ENCODE measurements around the gene PHLDB3.
A peak's percentile ranks its signal among the peaks of the same experiment; 100 is the strongest.

Gene PHLDB3

DNA sequence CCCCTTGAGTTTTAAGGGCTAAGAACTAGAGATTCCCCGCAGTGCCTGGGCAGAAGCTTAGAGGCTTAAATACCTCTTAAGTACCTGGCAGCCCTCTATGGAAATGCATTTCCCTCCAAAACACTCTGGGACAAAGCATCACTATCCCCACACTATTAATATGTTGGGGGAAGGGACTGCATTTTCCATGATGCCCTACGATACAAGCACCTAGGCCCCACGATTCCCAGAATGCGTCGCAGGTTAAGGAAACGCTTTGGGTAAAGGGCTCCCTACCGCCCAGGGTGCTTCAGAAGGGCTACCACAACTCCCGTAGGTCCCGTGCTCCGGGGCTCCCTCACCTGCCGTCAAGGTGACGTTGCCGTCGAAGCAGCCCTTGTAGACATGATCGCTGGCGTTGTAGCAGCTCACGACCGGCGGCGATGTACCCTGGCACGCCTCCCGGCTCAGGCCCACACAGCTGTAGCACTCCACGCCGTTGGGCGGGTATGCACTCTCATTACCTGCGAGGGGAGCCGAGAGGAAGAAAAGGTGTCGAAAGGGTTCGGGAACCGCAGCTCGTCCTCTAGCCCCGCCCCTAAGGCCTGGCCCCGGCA, 41.7 kb downstream of the PHLDB3 start:
- Histone ChIP-seq H3K27ac (peak overlapping the region; percentile 82 to 88), H3K4me3 (peak overlapping the region; percentile 64 to 71), H3K27me3 (peaks cover 0 to 9% of the 10 kb centered on the region in 2 donors), H3K36me3 (peaks cover 0 to 6% (median 0%) of the 10 kb centered on the region in 3 donors), H3K9me3 (no peaks in the 10 kb centered on the region), H3K4me1 (peaks cover 0 to 22% (median 11%) of the 10 kb centered on the region in 4 donors)
- no peak for TF ChIP-seq CTCF (IDR thresholded peaks at IDR 0.05)
- DNase-seq = no peak
- intact Hi-C loops (cut with DNase I; ENCODE audit: low total_unique reads) = loop anchor here (5.0 kb wide), 1 partner anchor 39 kb away; the partner anchor contains the start of gene PHLDB3

- H3K4me1 ChIP-seq = peaks cover 0 to 22% (median 11%) of the 10 kb centered on the region in 4 donors
- no peak for DNase-seq
- peak overlapping the region in 1 of 2 donors; percentile 71 for H3K4me3 ChIP-seq
- H3K27me3 ChIP-seq = peaks cover 0 to 9% of the 10 kb centered on the region in 2 donors
- no peaks in the 10 kb centered on the region for H3K9me3 ChIP-seq
- intact Hi-C loops (cut with DNase I; ENCODE audit: low total_unique reads) = loop anchor here (5.0 kb wide), 1 partner anchor 40 kb away; the partner anchor contains the start of gene PHLDB3
- H3K36me3 ChIP-seq = peaks cover 0 to 6% (median 0%) of the 10 kb centered on the region in 3 donors
- TF ChIP-seq CTCF (IDR thresholded peaks at IDR 0.05) = no peak
- H3K27ac ChIP-seq = no peak overlapping the region
These were observed 42.2 kb downstream of the PHLDB3 start for GRCh38 chr19:43462383-43462782.

GRCh38 chr19:43461303-43461702, 43.2 kb downstream of the PHLDB3 start:
- Histone ChIP-seq H3K27me3 (peaks cover 0 to 8% of the 10 kb centered on the region in 2 donors), H3K4me3 (no peak overlapping the region), H3K27ac (no peak overlapping the region), H3K4me1 (peaks cover 0 to 22% (median 11%) of the 10 kb centered on the region in 4 donors), H3K36me3 (peaks cover 0 to 6% (median 0%) of the 10 kb centered on the region in 3 donors), H3K9me3 (no peaks in the 10 kb centered on the region)
- no peak for TF ChIP-seq CTCF (IDR thresholded peaks at IDR 0.05)
- no peak for DNase-seq
- intact Hi-C loops (cut with DNase I; ENCODE audit: low total_unique reads) = loop anchor here (5.0 kb wide), 1 partner anchor 41 kb away; the partner anchor contains the start of gene PHLDB3

- peaks cover 0 to 6% (median 0%) of the 10 kb centered on the region in 3 donors for H3K36me3 ChIP-seq
- H3K4me1 ChIP-seq = peaks cover 0 to 18% (median 8%) of the 10 kb centered on the region in 4 donors
- intact Hi-C loops (cut with DNase I; ENCODE audit: low total_unique reads) = loop anchor here (5.0 kb wide), 1 partner anchor 42 kb away; the partner anchor contains the start of gene PHLDB3
- TF ChIP-seq CTCF (IDR thresholded peaks at IDR 0.05) = no peak
- no peak overlapping the region for H3K27ac ChIP-seq
- DNase-seq = no peak
- no peak overlapping the region for H3K4me3 ChIP-seq
- peaks cover 0 to under 1% of the 10 kb centered on the region in 2 donors for H3K27me3 ChIP-seq
- no peaks in the 10 kb centered on the region for H3K9me3 ChIP-seq
These were observed 44.1 kb downstream of the PHLDB3 start for GRCh38 chr19:43460362-43461016.

DNA sequence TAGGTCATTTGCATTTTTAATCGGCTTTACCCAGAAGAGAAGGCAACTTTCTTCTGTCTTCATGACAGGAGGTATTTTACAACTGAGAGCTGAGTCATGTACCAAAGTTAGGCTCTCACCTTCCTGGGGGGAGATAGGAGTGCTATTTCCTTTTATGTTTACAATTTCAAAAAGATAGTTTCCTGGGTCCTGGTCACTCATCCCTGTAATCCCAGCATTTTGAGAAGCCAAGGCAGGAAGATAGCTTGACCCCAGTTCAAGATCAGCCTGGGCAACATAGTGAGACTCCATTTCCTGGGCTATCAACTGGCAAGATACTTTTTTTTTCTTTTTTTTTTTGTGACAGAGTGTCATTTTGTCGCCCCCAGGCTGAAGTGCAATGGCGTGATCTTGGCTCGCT, 46.7 kb downstream of the PHLDB3 start:
- no peak for DNase-seq
- H3K4me1 ChIP-seq = peaks cover 0 to 3% (median 0%) of the 10 kb centered on the region in 4 donors
- peaks cover 0 to 6% (median 0%) of the 10 kb centered on the region in 3 donors for H3K36me3 ChIP-seq
- H3K27me3 ChIP-seq = no peaks in the 10 kb centered on the region
- intact Hi-C loops (cut with DNase I; ENCODE audit: low total_unique reads) = no loop called here
- no peak overlapping the region for H3K27ac ChIP-seq
- no peak overlapping the region for H3K4me3 ChIP-seq
- H3K9me3 ChIP-seq = no peaks in the 10 kb centered on the region
- TF ChIP-seq CTCF (IDR thresholded peaks at IDR 0.05) = no peak
